NCI-H2196 treated with DMSO at 0.1 percent for 48 hours (cell line): ENCODE measurements around the gene SDK1.
"Not testable (repeated sequence)": the region's sequence is repeated elsewhere in the genome, so short reads cannot be mapped to it uniquely, and the experiment has no call there.

Experiments
- DNase-seq: peaks from one replicate; lab custom pipeline; 2025; ENCODE audit not compliant: unreplicated experiment; lab: John Stamatoyannopoulos, UW

Gene SDK1

DNA sequence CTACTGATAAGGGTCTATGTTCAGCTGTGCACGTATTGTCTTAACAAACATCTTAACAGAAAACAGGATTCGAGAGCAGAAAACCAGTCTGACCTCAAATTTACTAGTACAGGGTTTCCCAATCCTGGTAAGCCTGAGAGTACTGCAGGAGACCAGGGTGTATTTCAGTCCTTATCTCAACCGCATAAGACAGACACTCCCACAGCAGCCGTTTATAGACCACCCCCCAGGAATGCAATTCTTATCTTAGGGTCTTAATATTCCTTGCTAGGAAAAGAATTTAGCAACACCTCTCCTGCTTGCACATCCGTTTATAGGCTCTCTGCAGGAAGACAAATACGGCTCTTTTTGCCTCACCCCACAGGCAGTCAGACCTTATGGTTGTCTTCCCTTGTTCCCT is 277.3 kb downstream of the SDK1 start:
- no peak for DNase-seq

DNA sequence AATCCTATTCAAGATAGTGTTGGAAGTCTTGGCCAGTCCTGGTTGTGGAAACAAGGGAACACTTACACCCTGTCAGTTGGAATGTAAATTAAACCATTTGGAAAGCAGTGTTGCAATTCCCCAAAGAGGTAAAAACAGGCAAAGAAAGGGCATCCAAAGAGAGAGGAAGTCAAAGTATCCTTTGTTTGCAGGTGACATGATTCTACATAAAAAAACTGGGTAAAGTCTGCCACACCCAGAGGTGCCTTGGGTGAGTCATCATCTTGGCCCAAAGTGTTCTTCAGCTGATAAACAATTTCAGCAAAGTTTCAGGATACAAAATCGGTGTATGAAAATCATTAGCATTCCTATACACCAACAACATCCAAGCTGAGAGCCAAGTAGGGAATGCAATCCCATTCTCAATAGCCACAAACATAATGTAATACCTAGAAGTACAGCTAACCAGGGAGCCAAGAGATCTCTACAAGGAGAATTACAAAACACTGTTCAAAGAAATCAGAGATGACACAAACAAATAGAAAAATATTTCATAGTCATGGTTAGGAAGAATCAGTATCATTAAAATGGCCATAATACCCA is 278.7 kb downstream of the SDK1 start:
- no peak for DNase-seq

DNA sequence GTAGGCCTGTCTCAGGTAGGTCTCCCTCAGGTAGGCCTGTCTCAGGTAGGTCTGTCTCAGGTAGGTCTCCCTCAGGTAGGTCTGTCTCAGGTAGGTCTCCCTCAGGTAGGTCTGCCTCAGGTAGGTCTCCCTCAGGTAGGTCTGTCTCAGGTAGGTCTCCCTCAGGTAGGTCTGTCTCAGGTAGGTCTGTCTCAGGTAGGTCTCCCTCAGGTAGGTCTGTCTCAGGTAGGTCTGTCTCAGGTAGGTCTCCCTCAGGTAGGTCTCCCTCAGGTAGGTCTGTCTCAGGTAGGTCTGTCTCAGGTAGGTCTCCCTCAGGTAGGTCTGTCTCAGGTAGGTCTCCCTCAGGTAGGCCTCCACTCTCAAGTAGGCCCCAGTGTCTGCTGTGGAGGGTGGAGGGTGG is 281.1 kb downstream of the SDK1 start:
- DNase-seq, result not testable (repeated sequence)

DNA sequence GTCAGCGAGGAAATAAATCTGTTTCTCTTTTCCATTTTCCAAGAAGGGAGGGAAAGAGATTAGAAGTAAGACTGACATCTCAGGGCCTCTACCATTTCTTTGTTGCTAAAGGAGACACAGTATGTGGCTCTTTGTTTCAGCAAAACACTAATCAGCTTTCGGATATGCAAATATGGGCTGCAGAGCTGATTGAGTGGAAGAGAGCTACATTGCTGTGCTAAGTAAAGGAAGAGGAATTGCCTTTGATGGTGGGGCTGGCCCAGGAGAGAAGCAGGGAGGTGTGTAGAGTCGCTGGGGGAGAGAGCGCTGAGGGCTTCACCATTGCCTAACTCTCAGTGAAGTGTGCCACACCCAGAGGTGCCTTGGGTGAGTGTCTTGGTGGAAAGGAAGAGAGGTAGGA is 284.8 kb downstream of the SDK1 start:
- no peak for DNase-seq

DNA sequence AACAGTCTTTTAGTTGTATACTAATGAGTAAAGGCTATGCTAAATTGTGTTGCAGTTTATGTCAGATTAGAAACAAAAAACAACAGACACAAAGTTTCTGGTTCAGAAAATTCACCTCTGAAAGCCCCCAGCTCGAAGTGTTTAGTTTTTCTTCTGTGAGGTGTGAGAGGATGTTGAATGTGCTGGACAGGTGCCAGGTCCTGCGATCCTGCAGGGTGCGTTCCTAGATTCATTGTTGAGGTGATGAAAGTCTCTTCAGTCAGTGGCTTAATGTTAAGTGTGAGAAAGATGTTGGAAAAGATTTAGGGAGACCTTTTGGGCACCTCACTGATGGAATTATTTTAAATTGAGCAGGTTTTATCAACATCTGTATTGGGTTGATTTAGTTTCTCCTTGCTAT is 287.3 kb downstream of the SDK1 start:
- DNase-seq, result no peak

DNA sequence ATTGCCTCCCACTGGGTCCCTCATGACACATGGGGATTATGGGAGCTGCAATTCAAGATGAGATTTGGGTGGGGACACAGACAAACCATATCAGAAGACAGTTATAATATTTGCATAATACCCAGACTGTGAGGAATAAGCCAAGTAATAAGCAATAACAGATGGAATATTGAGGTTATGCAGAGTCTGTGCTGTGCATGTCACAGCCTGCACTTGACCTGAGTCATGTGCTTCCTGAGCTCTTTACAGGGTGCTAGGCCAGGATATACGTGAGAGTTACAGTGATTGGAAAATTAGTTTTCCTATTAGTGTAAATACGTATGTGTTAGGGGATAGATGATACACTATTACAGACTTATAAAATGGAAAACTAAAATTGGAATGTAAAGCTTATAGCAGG is 288.7 kb downstream of the SDK1 start:
- no peak for DNase-seq

DNA sequence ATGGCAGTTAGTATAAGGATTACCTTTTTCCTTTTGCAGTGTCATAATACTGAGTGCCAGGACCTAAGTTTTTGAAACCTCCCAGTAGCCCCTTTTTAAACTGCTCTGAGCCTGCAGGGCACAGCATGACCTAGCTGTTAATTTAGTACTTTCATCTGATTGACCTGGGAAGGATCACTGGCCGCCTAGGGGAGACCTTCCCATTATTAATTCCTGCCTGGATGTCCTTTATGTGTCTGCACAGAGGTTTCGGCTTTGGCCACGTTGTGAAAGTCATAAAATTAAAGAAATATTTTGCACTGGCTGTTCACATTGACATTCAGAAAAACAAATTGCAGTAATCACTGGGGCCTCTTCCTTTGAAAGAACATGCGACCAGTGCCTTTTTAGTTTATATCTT is 290.2 kb downstream of the SDK1 start:
- DNase-seq, result no peak

DNA sequence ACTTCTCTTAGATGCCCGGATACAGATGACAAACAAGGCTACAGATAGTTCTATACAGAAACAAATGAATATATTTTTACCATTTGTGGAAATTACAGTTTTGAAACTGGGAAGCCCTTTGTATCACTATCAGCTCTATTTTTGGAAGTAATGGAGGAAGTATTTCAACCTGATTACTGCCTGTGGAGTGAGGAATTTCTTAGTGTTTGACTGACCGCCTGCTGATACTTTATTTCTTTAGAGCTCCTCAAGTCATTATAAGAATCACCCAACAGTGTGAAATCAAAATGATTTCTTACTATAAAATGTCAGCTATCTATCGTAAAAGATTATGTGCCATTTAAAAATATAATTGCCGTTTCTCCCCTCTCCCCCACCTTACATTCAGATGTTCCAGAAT is 290.9 kb downstream of the SDK1 start:
- no peak for DNase-seq

DNA sequence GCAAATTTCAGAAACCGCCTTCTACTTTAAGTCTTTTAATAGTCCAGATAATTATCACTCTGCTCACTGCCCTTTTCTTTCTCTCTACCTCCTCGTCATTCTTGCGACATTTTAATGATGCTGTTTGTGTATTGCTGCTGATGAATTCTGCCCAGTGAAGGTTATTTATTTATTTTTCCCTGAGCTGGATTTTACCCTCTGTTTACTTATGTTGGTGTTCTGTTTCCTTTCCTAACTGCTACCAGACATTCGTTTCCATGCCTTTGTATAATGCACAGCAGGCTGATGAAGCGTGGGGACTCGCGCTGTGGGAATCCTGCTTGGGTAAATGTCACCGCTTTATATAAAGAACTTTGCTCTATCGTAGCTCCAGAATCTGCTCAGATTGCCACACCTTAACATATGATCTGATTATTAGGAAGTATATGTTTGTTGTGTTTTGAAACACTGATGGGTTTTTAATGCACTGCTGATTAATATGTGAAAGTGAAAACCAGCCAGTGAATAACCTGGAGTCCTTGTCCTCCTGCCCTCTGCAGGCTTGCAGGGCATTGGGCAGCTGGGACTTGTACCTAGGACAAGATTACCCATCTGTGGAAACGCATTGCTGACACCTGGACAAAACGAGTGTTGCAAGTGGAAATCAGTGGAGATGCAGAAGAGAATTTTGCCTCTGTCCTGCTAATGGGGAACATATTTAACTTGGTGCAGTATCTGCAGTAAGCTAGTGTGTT is 291.5 kb downstream of the SDK1 start:
- no peak for DNase-seq

DNA sequence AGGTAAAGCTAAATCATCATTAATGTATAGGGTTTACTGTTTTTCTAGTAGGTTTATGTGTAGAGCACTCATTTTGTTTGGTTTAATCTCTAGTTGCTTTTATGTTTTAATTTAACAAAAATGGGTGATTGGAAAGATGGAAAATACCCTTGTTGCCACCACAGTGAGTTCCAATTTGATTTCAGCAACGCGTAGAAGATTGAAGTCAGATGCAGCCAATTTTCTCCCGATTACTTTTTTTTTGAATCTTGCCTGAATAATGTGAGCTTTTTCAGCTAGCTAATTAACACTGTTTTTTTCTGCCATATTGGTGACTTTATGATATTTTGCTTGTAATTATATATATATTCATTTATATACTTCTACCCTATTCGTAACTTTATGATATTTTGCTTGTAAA is 293.8 kb downstream of the SDK1 start:
- no peak for DNase-seq

DNA sequence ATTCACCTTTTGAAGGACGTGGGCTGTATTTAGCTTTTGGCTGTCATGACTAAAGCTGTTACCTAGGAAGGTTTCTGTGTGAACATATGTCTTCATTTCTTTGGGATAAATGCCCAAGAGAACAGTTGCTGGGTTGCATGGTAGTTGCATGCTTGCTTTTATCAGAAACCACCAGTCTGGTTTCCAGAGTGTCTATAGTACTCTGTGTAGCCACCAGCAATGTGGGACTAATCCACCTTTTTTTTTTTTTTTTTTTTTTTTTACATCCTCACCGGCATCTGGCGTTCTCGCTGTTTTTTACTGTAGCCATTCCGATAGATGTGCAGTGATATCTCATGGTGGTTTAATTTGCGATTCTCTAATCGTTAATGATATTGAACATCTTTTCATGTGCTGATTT is 297.8 kb downstream of the SDK1 start:
- no peak for DNase-seq

DNA sequence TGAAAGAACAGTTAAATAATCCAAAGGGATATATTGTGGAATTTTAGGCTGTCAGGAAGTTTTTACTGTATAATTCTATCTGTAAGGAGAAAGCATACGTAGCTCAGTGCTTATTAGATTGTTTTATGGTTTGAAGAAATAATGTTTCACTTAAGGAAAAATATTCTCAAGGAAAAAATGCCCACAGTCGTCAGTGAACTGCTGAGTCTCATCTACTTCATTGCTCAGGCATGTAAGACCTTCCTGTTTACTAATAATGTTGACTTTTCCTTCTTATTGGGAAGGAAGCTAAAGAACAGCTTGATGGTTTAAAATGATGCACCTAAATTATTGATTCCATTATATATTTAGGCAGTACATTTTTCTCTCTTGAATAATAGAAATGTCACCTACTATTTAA is 304.2 kb downstream of the SDK1 start:
- DNase-seq, result no peak

DNA sequence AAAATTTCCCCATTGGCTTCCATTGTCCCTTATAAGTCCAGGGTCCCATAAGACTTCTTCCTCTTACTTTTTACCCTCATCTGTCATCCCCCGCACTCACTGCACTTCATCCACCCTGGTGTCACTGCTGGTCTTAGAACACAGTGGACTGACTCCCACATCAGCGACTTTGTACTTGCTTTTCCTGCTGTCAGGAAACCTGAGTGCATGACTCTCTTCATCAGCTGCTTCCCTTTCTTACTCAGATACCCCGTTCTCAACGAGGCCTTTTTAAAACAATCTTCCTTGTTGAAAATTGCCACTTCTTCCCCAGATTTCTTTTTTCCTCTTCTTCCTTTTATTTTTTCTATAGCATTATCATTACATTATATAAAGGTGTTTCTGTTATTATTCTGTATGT is 305.4 kb downstream of the SDK1 start:
- no peak for DNase-seq

DNA sequence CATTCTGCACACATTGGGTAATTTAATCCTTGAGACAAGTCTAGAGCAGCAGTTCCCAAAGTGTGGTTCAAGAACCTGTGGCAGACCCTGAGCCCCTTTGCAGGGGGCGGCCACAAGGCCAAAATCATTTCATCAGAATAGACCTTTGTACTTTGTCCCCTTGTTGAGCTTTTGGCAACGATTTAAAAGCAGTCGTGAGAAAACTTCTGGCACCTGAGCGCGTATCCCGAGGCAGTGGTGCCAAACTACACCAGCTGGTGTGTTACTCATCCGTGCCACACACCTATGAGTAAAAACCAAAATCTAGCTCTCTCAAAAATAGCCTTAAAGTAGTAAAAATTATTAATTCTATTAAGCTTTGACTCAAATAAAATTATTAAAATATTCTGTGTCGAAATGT is 306.8 kb downstream of the SDK1 start:
- DNase-seq, result no peak

DNA sequence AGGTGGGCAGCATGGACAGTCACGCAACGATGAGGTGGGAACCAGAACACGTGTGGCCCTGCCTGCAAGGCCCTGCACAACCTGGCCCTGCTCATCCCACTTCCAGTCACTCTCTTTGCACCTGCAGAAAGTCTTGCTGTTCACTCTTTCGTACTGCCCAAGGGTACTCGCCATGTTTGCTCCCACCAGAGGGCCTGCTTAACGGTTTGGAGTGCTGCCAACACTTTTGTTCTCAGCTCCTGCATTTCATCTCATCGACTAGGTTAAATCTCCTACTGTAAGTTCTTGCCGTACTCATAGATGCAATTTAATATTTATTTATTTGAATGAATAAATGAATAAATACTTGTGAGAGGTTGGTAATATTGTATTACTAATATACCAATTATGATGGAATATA is 315.3 kb downstream of the SDK1 start:
- DNase-seq, result no peak

DNA sequence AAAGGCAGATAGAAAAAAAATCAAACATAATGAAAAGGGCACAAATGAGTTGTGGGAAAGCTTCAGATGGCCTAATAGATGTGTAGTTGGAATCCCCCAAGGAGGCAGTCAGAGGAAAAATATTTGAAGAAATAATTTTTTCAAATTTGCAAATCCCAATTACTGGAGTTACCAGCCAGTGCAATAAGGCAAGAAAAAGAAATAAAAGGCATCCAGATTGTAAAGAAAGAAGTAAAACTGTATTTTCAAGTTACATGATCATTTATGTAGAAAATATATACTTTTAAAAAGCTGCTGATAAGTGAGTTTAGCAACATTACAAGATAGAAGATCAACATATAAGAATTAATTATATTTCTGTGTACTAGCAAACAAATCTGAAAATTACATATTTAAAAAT is 329.0 kb downstream of the SDK1 start:
- DNase-seq, result no peak

DNA sequence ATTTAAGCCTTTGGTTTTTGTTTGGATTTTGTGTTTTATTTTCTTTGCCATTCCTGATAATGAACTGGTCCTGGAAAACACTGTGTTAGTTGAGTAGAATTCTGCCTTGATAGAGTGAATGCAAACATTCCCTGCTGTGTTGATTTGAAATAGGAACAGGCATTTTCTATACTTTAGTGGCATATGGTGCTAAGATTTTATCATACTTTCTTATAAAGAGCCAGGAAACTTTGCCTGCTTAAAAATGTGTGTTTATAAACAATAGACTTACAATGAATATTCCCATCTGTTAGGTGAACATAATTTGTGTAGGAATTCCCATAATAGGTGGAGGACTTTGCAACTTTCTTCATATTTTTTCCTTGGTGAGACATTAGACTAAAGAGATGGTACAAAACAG is 333.3 kb downstream of the SDK1 start:
- no peak for DNase-seq

DNA sequence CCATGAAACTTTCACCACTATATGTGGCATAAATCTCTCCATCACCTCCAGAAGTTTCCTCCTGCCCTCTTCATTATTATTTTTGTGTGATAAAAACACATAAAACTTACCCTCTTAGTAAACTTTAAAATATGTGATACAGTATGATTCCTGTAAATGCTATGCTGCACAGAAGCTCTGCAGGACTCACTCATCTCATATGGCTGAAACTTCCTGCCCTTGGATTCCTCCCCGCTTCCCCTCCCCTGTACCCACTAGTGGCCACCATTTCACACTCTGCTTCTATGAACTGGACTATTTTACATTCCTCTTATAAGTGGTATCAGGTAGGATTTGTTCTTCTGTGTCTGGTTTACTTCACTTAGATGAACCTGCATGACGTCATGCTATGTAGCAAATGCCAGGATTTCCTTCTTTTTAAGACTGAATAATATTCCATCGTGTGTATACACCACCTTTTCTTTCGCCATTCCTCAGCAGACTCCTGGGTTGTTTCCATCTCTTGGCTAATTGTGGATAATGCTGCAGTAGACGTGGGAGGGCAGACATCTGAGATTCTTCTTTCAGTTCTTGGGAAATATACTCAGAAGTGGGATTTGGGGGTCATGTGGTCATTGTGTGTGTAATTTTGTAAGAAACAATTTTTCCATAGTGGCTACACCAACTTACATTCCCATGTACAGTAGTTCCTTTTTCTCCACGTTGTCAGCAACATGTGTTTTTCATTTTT is 335.2 kb downstream of the SDK1 start:
- DNase-seq, result no peak

DNA sequence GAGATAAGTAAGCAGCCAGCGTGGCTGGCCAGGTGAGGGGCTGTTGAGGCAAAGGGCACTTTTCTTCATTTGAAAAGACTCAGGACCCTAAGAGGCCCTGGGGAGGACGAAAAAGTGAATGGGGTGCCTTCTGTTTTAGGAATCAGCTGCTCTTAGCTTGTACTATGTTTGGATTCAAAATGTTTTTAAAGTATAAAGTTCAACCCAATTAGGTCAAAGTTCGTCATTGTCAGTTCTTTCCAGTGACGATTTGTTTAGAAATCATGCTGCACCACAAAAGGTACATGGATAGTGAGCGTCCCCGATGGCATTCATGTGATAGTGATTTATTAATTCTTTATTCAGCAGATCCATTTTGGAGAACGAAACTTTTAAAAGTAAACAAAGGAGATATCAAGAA is 338.2 kb downstream of the SDK1 start:
- DNase-seq, result no peak

DNA sequence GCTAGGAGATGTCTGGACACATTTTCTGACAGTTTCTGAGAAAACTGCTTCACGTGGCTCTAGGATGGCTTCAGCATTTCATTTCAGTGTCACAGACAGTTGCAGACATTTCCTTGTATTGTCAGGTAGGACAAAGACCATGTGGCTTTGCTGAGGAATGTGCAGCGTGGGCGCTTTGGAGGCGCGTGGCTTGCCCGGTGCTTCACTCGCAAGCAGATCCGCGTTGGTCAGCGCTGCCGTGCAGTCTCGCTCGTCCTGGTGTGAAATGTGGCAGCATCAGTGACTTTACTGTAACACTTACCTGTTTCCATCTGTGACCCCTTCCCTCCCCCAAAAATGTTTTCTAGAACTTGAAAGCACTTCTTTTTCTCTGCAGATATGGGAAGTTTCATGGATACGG is 340.5 kb downstream of the SDK1 start:
- DNase-seq, result no peak

DNA sequence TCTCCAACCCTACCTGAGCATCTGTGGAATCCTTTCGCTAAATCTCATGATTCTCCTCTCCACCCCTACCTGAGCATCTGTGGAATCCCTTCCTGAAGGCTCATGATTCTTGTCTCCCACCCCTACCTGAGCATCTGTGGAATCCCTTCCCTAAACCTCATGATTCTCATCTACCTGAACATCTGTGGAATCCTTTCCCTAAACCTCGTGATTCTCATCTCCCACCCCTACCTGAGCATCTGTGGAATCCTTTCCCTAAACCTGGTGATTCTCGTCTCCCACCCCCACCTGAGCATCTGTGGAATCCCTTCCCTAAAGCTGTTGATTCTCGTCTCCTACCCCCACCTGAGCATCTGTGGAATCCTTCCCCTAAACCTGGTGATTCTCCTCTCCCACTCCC is 342.0 kb downstream of the SDK1 start:
- no peak for DNase-seq

DNA sequence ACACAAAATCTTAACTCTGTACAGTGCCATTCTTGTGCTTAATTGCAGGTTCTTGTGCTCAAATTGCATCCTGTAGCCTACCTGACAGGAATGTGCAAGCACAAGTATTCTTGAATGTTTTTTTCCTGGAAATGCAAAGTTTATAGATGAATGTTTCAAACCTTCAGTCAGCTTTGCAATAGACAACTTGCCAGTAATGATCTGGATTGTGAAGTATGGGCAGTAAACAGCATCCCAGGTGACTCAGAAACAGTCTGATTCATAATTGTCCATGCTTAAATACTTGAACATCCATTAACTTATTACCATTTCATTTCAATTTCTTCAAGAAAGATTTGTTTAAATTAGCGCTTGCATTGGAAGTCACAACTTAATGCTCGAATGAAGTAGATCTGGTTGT is 347.2 kb downstream of the SDK1 start:
- no peak for DNase-seq

DNA sequence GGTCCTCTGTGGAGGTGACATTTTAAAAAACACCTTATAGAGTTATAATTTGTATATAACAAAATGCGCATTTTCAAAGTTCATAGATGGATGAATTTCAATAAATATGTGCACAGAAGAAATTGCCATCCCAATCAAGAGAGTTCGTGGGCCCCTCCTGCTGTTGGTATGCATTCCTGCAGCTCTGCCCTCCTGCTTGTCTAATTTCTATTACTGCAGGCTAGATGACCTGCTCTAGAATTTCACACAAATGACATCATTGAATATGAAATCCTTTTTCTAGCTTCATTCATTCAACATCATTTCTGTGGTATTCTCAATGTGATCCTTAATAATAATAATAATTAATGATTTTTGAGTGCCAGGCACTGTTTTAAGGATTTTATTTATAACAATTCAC is 348.2 kb downstream of the SDK1 start:
- DNase-seq, result no peak
